Measurements from ENCODE around the gene BZW1. TPM values are rescaled to one million over a fixed set of nuclear protein-coding genes. Genes with fewer than 3 reads are reported as not detected.

The BZW1 gene
- total RNA-seq, 1 experiment from 2014 or later, result 254 TPM

GRCh38 chr2:200821686-200822245 is 10.1 kb downstream of the BZW1 start:
- no peak overlapping the region for H3K27ac Mint-ChIP-seq (ENCODE audit: unreplicated experiment)
- H3K36me3 Mint-ChIP-seq (ENCODE audit: insufficient read depth, unreplicated experiment), result peaks cover 75% of the 10 kb centered on the region
- intact Hi-C loops (cut with micrococcal nuclease; ENCODE audit: unreplicated experiment), result no loop called here
- CTCF ChIA-PET, result no interaction called here
- TF ChIP-seq CTCF (IDR thresholded peaks at IDR 0.05; ENCODE audit: unreplicated experiment), result no peak
- no peak for DNase-seq
- no peak overlapping the region for H3K4me3 Mint-ChIP-seq (ENCODE audit: low read depth, unreplicated experiment)
- no peaks in the 10 kb centered on the region for H3K9me3 Mint-ChIP-seq (ENCODE audit: low read depth, unreplicated experiment)
- BruUV-seq (replicated peaks), result no TSS peak
- H3K27me3 Mint-ChIP-seq (ENCODE audit: unreplicated experiment), result no peaks in the 10 kb centered on the region
- H3K4me1 Mint-ChIP-seq (ENCODE audit: low read depth, unreplicated experiment), result peaks cover 7% of the 10 kb centered on the region

- H3K36me3 Mint-ChIP-seq (ENCODE audit: insufficient read depth, unreplicated experiment), result peaks cover 41% of the 10 kb centered on the region
- no TSS peak for BruUV-seq (replicated peaks)
- no peak overlapping the region for H3K4me3 Mint-ChIP-seq (ENCODE audit: low read depth, unreplicated experiment)
- TF ChIP-seq CTCF (IDR thresholded peaks at IDR 0.05; ENCODE audit: unreplicated experiment), result no peak
- H3K4me1 Mint-ChIP-seq (ENCODE audit: low read depth, unreplicated experiment), result no peaks in the 10 kb centered on the region
- no peaks in the 10 kb centered on the region for H3K27me3 Mint-ChIP-seq (ENCODE audit: unreplicated experiment)
- peak overlapping the region; percentile 25 for H3K27ac Mint-ChIP-seq (ENCODE audit: unreplicated experiment)
- intact Hi-C loops (cut with micrococcal nuclease; ENCODE audit: unreplicated experiment), result no loop called here
- no peaks in the 10 kb centered on the region for H3K9me3 Mint-ChIP-seq (ENCODE audit: low read depth, unreplicated experiment)
- no peak for DNase-seq
- CTCF ChIA-PET, result interaction anchor here (0.6 to 0.8 kb wide), 2 partner anchors 12 to 119 kb away, joined by 3 to 8 read pairs; no protein-coding TSS in a partner anchor
Observed at GRCh38 chr2:200828104-200828503, 16.4 kb downstream of the BZW1 start.

- BruUV-seq (replicated peaks), result no TSS peak
- no peaks in the 10 kb centered on the region for H3K4me1 Mint-ChIP-seq (ENCODE audit: low read depth, unreplicated experiment)
- no peak for TF ChIP-seq CTCF (IDR thresholded peaks at IDR 0.05; ENCODE audit: unreplicated experiment)
- H3K4me3 Mint-ChIP-seq (ENCODE audit: low read depth, unreplicated experiment), result no peak overlapping the region
- no peak for DNase-seq
- intact Hi-C loops (cut with micrococcal nuclease; ENCODE audit: unreplicated experiment), result no loop called here
- no peaks in the 10 kb centered on the region for H3K9me3 Mint-ChIP-seq (ENCODE audit: low read depth, unreplicated experiment)
- peaks cover 41% of the 10 kb centered on the region for H3K36me3 Mint-ChIP-seq (ENCODE audit: insufficient read depth, unreplicated experiment)
- CTCF ChIA-PET, result interaction anchor here (0.6 to 0.8 kb wide), 2 partner anchors 11 to 120 kb away, joined by 3 to 8 read pairs; no protein-coding TSS in a partner anchor
- no peaks in the 10 kb centered on the region for H3K27me3 Mint-ChIP-seq (ENCODE audit: unreplicated experiment)
- peak overlapping the region; percentile 42 for H3K27ac Mint-ChIP-seq (ENCODE audit: unreplicated experiment)
Observed at GRCh38 chr2:200828572-200829257, 17.0 kb downstream of the BZW1 start.

- no peak for TF ChIP-seq CTCF (IDR thresholded peaks at IDR 0.05; ENCODE audit: unreplicated experiment)
- intact Hi-C loops (cut with micrococcal nuclease; ENCODE audit: unreplicated experiment), result no loop called here
- no TSS peak for BruUV-seq (replicated peaks)
- H3K27ac Mint-ChIP-seq (ENCODE audit: unreplicated experiment), result peak overlapping the region; percentile 42
- no peak for DNase-seq
- H3K9me3 Mint-ChIP-seq (ENCODE audit: low read depth, unreplicated experiment), result no peaks in the 10 kb centered on the region
- H3K36me3 Mint-ChIP-seq (ENCODE audit: insufficient read depth, unreplicated experiment), result peaks cover 41% of the 10 kb centered on the region
- CTCF ChIA-PET, result no interaction called here
- no peak overlapping the region for H3K4me3 Mint-ChIP-seq (ENCODE audit: low read depth, unreplicated experiment)
- no peaks in the 10 kb centered on the region for H3K4me1 Mint-ChIP-seq (ENCODE audit: low read depth, unreplicated experiment)
- H3K27me3 Mint-ChIP-seq (ENCODE audit: unreplicated experiment), result no peaks in the 10 kb centered on the region
Observed at GRCh38 chr2:200829258-200829655, 17.5 kb downstream of the BZW1 start.

All from Calu3 (cell line).